Erythroblast (primary cell): ENCODE results near the gene CDC42BPA.

Experiments used
- GATA1 ChIP-seq: IDR thresholded peaks from 2 replicates; pipeline ENCODE4 v1.6.1; 2011; ENCODE audit warnings: low read depth, mild to moderate bottlenecking, control low read depth, low read length, moderate library complexity
- POLR2A ChIP-seq: IDR thresholded peaks from 2 replicates; pipeline ENCODE4 v1.6.1; 2011; ENCODE audit warnings: mild to moderate bottlenecking, low read length

DNA sequence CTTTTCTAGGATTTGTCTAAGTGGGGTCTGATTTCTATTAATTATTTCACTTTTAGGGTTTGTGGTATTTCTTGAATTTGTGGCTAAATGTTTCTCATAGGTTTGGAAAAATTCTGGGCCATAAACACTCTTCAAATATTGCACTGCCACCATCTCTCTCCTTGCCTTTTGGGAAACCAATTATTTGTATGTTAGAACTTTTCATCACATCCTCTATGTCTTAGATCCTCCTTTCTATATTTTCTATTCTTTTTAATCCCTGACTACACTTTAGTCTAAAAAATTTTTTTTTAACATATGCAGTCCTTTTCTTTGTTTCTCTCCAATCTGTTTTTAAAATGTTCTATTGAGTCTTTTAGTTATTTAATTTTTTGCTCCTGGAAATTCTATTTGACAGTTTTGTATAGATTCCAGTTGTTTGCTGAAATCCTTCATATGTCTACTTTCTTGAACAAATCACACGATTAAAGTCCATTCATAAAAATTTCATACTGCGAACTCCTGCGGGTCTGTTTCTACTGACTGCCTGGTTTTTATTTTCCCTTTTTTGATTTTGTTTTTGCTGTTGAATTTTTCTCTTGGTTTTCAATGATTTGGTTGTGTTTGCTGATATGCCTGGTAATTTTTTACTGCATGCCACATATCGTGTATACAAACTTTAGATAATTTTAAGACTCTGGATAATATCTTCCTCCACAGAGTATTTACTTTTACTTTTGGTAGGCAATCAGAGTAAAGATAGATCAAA is 235.1 kb downstream of the CDC42BPA start:
- TF ChIP-seq POLR2A (no peak), GATA1 (no peak)
